ENCODE results near the gene IL36B. TPM values are rescaled to one million over a fixed set of nuclear protein-coding genes. Genes with fewer than 3 reads are reported as not detected.

The IL36B gene
- total and polyA plus RNA-seq, 2 donors, result 0.11 TPM; not detected in 1

- H3K27ac ChIP-seq (ENCODE audit: low read depth in 1 of 2, low read length in 1 of 2), result peak overlapping the region; percentile 5 to 80
- H3K4me3 ChIP-seq (ENCODE audit: low read length in 2 of 2), result peak overlapping the region in 1 of 2 donors; percentile 12
- no peaks in the 10 kb centered on the region for H3K27me3 ChIP-seq (ENCODE audit: control insufficient read depth in 2 of 2, insufficient read depth in 1 of 2, low read length in 1 of 2)
- DNase-seq (ENCODE audit: low read depth in 6 of 9, low spot score in 9 of 9), result peak; percentile 77 to 97 (median 89)
- H3K4me1 ChIP-seq (ENCODE audit: control insufficient read depth in 2 of 2, insufficient read depth in 2 of 2, low read length in 2 of 2), result peaks cover 12 to 20% of the 10 kb centered on the region in 2 donors
- H3K36me3 ChIP-seq (ENCODE audit: control insufficient read depth in 2 of 2, insufficient read depth in 2 of 2, low read length in 1 of 2), result no peaks in the 10 kb centered on the region
- H3K9me3 ChIP-seq (ENCODE audit: control insufficient read depth in 2 of 2, insufficient read depth in 1 of 2, low read length in 1 of 2), result peaks cover 0 to 16% of the 10 kb centered on the region in 2 donors
- 6% methylated on average over 6 of the region's 6 CpGs for WGBS
Observed at GRCh38 chr2:112996635-112997034, 56.0 kb downstream of the IL36B start.

GRCh38 chr2:112995346-112995920 lies 57.2 kb downstream of the IL36B start:
- Histone ChIP-seq H3K27me3 (ENCODE audit: control insufficient read depth in 2 of 2, insufficient read depth in 1 of 2, low read length in 1 of 2) (no peaks in the 10 kb centered on the region), H3K36me3 (ENCODE audit: control insufficient read depth in 2 of 2, insufficient read depth in 2 of 2, low read length in 1 of 2) (no peaks in the 10 kb centered on the region), H3K4me3 (ENCODE audit: low read length in 2 of 2) (no peak overlapping the region), H3K27ac (ENCODE audit: low read depth in 1 of 2, low read length in 1 of 2) (peak overlapping the region; percentile 80), H3K4me1 (ENCODE audit: control insufficient read depth in 2 of 2, insufficient read depth in 2 of 2, low read length in 2 of 2) (peaks cover 12 to 20% of the 10 kb centered on the region in 2 donors), H3K9me3 (ENCODE audit: control insufficient read depth in 2 of 2, insufficient read depth in 1 of 2, low read length in 1 of 2) (peaks cover 0 to 13% of the 10 kb centered on the region in 2 donors)
- 91% methylated on average over 14 of the region's 14 CpGs for WGBS
- peak in 1 of 9 donors; percentile 20 for DNase-seq (ENCODE audit: low read depth in 6 of 9, low spot score in 9 of 9)

- whole genome bisulfite sequencing, result 98% methylated on average over 2 of the region's 2 CpGs
- Histone ChIP-seq H3K9me3 (ENCODE audit: control insufficient read depth in 2 of 2, insufficient read depth in 1 of 2, low read length in 1 of 2) (peaks cover 0 to 13% of the 10 kb centered on the region in 2 donors), H3K27me3 (ENCODE audit: control insufficient read depth in 2 of 2, insufficient read depth in 1 of 2, low read length in 1 of 2) (no peaks in the 10 kb centered on the region), H3K27ac (ENCODE audit: low read depth in 1 of 2, low read length in 1 of 2) (peak overlapping the region in 1 of 2 donors; percentile 31), H3K4me1 (ENCODE audit: control insufficient read depth in 2 of 2, insufficient read depth in 2 of 2, low read length in 2 of 2) (peaks cover 12 to 20% of the 10 kb centered on the region in 2 donors), H3K36me3 (ENCODE audit: control insufficient read depth in 2 of 2, insufficient read depth in 2 of 2, low read length in 1 of 2) (no peaks in the 10 kb centered on the region), H3K4me3 (ENCODE audit: low read length in 2 of 2) (no peak overlapping the region)
- no peak for DNase-seq (ENCODE audit: low read depth in 6 of 9, low spot score in 9 of 9)
Observed at GRCh38 chr2:112994648-112995047, 58.0 kb downstream of the IL36B start.

- Histone ChIP-seq H3K4me1 (ENCODE audit: control insufficient read depth in 2 of 2, insufficient read depth in 2 of 2, low read length in 2 of 2) (peaks cover 12 to 20% of the 10 kb centered on the region in 2 donors), H3K27ac (ENCODE audit: low read depth in 1 of 2, low read length in 1 of 2) (no peak overlapping the region), H3K27me3 (ENCODE audit: control insufficient read depth in 2 of 2, insufficient read depth in 1 of 2, low read length in 1 of 2) (no peaks in the 10 kb centered on the region), H3K4me3 (ENCODE audit: low read length in 2 of 2) (no peak overlapping the region), H3K36me3 (ENCODE audit: control insufficient read depth in 2 of 2, insufficient read depth in 2 of 2, low read length in 1 of 2) (no peaks in the 10 kb centered on the region), H3K9me3 (ENCODE audit: control insufficient read depth in 2 of 2, insufficient read depth in 1 of 2, low read length in 1 of 2) (peaks cover 0 to 7% of the 10 kb centered on the region in 2 donors)
- no peak for DNase-seq (ENCODE audit: low read depth in 6 of 9, low spot score in 9 of 9)
Observed at GRCh38 chr2:112993831-112994230, 58.8 kb downstream of the IL36B start.

- Histone ChIP-seq H3K9me3 (ENCODE audit: control insufficient read depth in 2 of 2, insufficient read depth in 1 of 2, low read length in 1 of 2) (peaks cover 0 to 5% of the 10 kb centered on the region in 2 donors), H3K27me3 (ENCODE audit: control insufficient read depth in 2 of 2, insufficient read depth in 1 of 2, low read length in 1 of 2) (no peaks in the 10 kb centered on the region), H3K4me3 (ENCODE audit: low read length in 2 of 2) (no peak overlapping the region), H3K4me1 (ENCODE audit: control insufficient read depth in 2 of 2, insufficient read depth in 2 of 2, low read length in 2 of 2) (peaks cover 6 to 14% of the 10 kb centered on the region in 2 donors), H3K36me3 (ENCODE audit: control insufficient read depth in 2 of 2, insufficient read depth in 2 of 2, low read length in 1 of 2) (no peaks in the 10 kb centered on the region), H3K27ac (ENCODE audit: low read depth in 1 of 2, low read length in 1 of 2) (no peak overlapping the region)
- no peak for DNase-seq (ENCODE audit: low read depth in 6 of 9, low spot score in 9 of 9)
- 86% methylated on average over 3 of the region's 3 CpGs for WGBS
Observed at GRCh38 chr2:112989611-112990010, 63.1 kb downstream of the IL36B start.

- WGBS, result 69% methylated on average over 5 of the region's 5 CpGs
- Histone ChIP-seq H3K9me3 (ENCODE audit: control insufficient read depth in 2 of 2, insufficient read depth in 1 of 2, low read length in 1 of 2) (no peaks in the 10 kb centered on the region), H3K27ac (ENCODE audit: low read depth in 1 of 2, low read length in 1 of 2) (peak overlapping the region; percentile 8 to 55), H3K4me3 (ENCODE audit: low read length in 2 of 2) (no peak overlapping the region), H3K27me3 (ENCODE audit: control insufficient read depth in 2 of 2, insufficient read depth in 1 of 2, low read length in 1 of 2) (no peaks in the 10 kb centered on the region), H3K36me3 (ENCODE audit: control insufficient read depth in 2 of 2, insufficient read depth in 2 of 2, low read length in 1 of 2) (no peaks in the 10 kb centered on the region), H3K4me1 (ENCODE audit: control insufficient read depth in 2 of 2, insufficient read depth in 2 of 2, low read length in 2 of 2) (peaks cover 6 to 15% of the 10 kb centered on the region in 2 donors)
- peak in 5 of 9 donors; percentile 30 to 78 (median 42) for DNase-seq (ENCODE audit: low read depth in 6 of 9, low spot score in 9 of 9)
Observed at GRCh38 chr2:112985090-112985489, 67.6 kb downstream of the IL36B start.

- peak in 1 of 9 donors; percentile 50 for DNase-seq (ENCODE audit: low read depth in 6 of 9, low spot score in 9 of 9)
- no peaks in the 10 kb centered on the region for H3K36me3 ChIP-seq (ENCODE audit: control insufficient read depth in 2 of 2, insufficient read depth in 2 of 2, low read length in 1 of 2)
- H3K27ac ChIP-seq (ENCODE audit: low read depth in 1 of 2, low read length in 1 of 2), result peak overlapping the region; percentile 22 to 31
- peaks cover 5 to 22% of the 10 kb centered on the region in 2 donors for H3K4me1 ChIP-seq (ENCODE audit: control insufficient read depth in 2 of 2, insufficient read depth in 2 of 2, low read length in 2 of 2)
- 5% methylated on average over 1 of the region's 1 CpG for whole genome bisulfite sequencing
- H3K4me3 ChIP-seq (ENCODE audit: low read length in 2 of 2), result no peak overlapping the region
- H3K27me3 ChIP-seq (ENCODE audit: control insufficient read depth in 2 of 2, insufficient read depth in 1 of 2, low read length in 1 of 2), result no peaks in the 10 kb centered on the region
- H3K9me3 ChIP-seq (ENCODE audit: control insufficient read depth in 2 of 2, insufficient read depth in 1 of 2, low read length in 1 of 2), result no peaks in the 10 kb centered on the region
Observed at GRCh38 chr2:112980537-112980936, 72.1 kb downstream of the IL36B start.

GRCh38 chr2:112979731-112980130 lies 72.9 kb downstream of the IL36B start:
- H3K9me3 ChIP-seq (ENCODE audit: control insufficient read depth in 2 of 2, insufficient read depth in 1 of 2, low read length in 1 of 2), result no peaks in the 10 kb centered on the region
- 95% methylated on average over 1 of the region's 1 CpG for WGBS
- DNase-seq (ENCODE audit: low read depth in 6 of 9, low spot score in 9 of 9), result no peak
- H3K36me3 ChIP-seq (ENCODE audit: control insufficient read depth in 2 of 2, insufficient read depth in 2 of 2, low read length in 1 of 2), result no peaks in the 10 kb centered on the region
- H3K4me3 ChIP-seq (ENCODE audit: low read length in 2 of 2), result no peak overlapping the region
- H3K27ac ChIP-seq (ENCODE audit: low read depth in 1 of 2, low read length in 1 of 2), result peak overlapping the region in 1 of 2 donors; percentile 6
- peaks cover 4 to 15% of the 10 kb centered on the region in 2 donors for H3K4me1 ChIP-seq (ENCODE audit: control insufficient read depth in 2 of 2, insufficient read depth in 2 of 2, low read length in 2 of 2)
- no peaks in the 10 kb centered on the region for H3K27me3 ChIP-seq (ENCODE audit: control insufficient read depth in 2 of 2, insufficient read depth in 1 of 2, low read length in 1 of 2)

- WGBS, result 84% methylated on average over 7 of the region's 7 CpGs
- no peak within 1 kb of the TSS for H3K27ac ChIP-seq (ENCODE audit: low read depth in 1 of 2, low read length in 1 of 2)
- H3K9me3 ChIP-seq (ENCODE audit: control insufficient read depth in 2 of 2, insufficient read depth in 1 of 2, low read length in 1 of 2), result no peaks in the 10 kb centered on the region
- H3K4me3 ChIP-seq (ENCODE audit: low read length in 2 of 2), result no peak within 1 kb of the TSS
- H3K4me1 ChIP-seq (ENCODE audit: control insufficient read depth in 2 of 2, insufficient read depth in 2 of 2, low read length in 2 of 2), result peaks cover 4 to 13% of the 10 kb centered on the region in 2 donors
- no peak for DNase-seq (ENCODE audit: low read depth in 6 of 9, low spot score in 9 of 9)
- H3K36me3 ChIP-seq (ENCODE audit: control insufficient read depth in 2 of 2, insufficient read depth in 2 of 2, low read length in 1 of 2), result no peaks in the 10 kb centered on the region
- H3K27me3 ChIP-seq (ENCODE audit: control insufficient read depth in 2 of 2, insufficient read depth in 1 of 2, low read length in 1 of 2), result no peaks in the 10 kb centered on the region
Observed at GRCh38 chr2:112977559-112978056, 75.1 kb downstream of the IL36B start, which contains the start of gene IL36G. Gene IL36G, plus strand, starts transcription at chr2:112978006. Its CDS starts 633 bp downstream, at chr2:112978639.
